B cell (primary cell): ENCODE data around the gene PKMYT1. TPM values are rescaled to one million over a fixed set of nuclear protein-coding genes. Genes with fewer than 3 reads are reported as not detected.

Source experiments
- ATAC-seq: fragments of 200-7000 bp; cut with Tn5 transposase; one replicate; pipeline ENCODE4 v1.10.0; 2021; ENCODE audit warnings: low read depth, mild to moderate bottlenecking, moderate number of reproducible peaks, moderate library complexity
- CTCF ChIA-PET: fragments of 350-600 bp; sonication (Branson Sonifier 250); formaldehyde crosslinking; loops from one replicate; lab custom pipeline; 2021; ENCODE audit warnings: antibody characterized with exemption, inconsistent platforms; lab: Charles Lee
- POLR2A ChIA-PET: fragments of 350-600 bp; sonication (Branson Sonifier 250); formaldehyde crosslinking; loops from one replicate; lab custom pipeline; 2021; ENCODE audit warnings: antibody characterized with exemption; lab: Charles Lee
- DNase-seq: peaks from one replicate; pipeline ENCODE4 v3.0.0; 2013
- H2AFZ ChIP-seq: 2 replicates; pipeline ENCODE4 v1.6.1; 2012; ENCODE audit warnings: mild to moderate bottlenecking, low read depth, low read length; ENCODE audit not compliant: insufficient read depth, poor library complexity, severe bottlenecking
- H3K27ac ChIP-seq, 2 donors: 1 replicate in 1 of 2; 2 replicates in 1 of 2; pipeline ENCODE4 v1.5.1; 2012 to 2013; ENCODE audit warnings: low read length in 2 of 2, mild to moderate bottlenecking in 2 of 2, moderate library complexity in 1 of 2
- H3K27me3 ChIP-seq, 4 experiments: fragments of 200-600 bp in 1 of 4; sonication (generic) in 1 of 4; replicated peaks in 1 of 4; 1 replicate in 2 of 4; 2 replicates in 2 of 4; pipeline versions ENCODE4 v1.6.1 to v1.7.0; 2013 to 2016; ENCODE audit warnings: low read length in 3 of 4, mild to moderate bottlenecking in 2 of 4, mixed read lengths in 1 of 4, moderate library complexity in 1 of 4; ENCODE audit not compliant: insufficient read depth in 4 of 4, control insufficient read depth in 3 of 4; ENCODE audit errors: control extremely low read depth in 1 of 4
- H3K36me3 ChIP-seq, 2 experiments: replicated peaks in 1 of 2; 1 replicate in 1 of 2; 2 replicates in 1 of 2; pipeline versions ENCODE4 v1.6.1 to v1.7.1; 2013; ENCODE audit warnings: low read length in 1 of 2; ENCODE audit not compliant: insufficient read depth in 2 of 2, control insufficient read depth in 1 of 2; ENCODE audit errors: control extremely low read depth in 1 of 2, extremely low read depth in 1 of 2
- H3K4me1 ChIP-seq, 2 donors: fragments of 200-600 bp in 1 of 2; sonication (generic) in 1 of 2; 1 replicate in 1 of 2; 2 replicates in 1 of 2; pipeline versions ENCODE4 v1.5.1 to v1.6.1; 2013 to 2017; ENCODE audit warnings: low read length in 2 of 2; ENCODE audit not compliant: control insufficient read depth in 2 of 2, insufficient read depth in 2 of 2
- H3K4me2 ChIP-seq: replicated peaks from 2 replicates; pipeline ENCODE3; 2012; ENCODE audit warnings: mild to moderate bottlenecking, low read depth, low read length; ENCODE audit not compliant: poor library complexity, severe bottlenecking
- H3K4me3 ChIP-seq, 5 experiments: fragments of 200-600 bp in 1 of 5; sonication (generic) in 1 of 5; 1 replicate in 3 of 5; 2 replicates in 2 of 5; pipeline versions ENCODE4 v1.5.1 to v1.7.0; 2011 to 2016; ENCODE audit warnings: low read length in 4 of 5, mild to moderate bottlenecking in 4 of 5, low read depth in 2 of 5, control low read depth in 1 of 5, moderate library complexity in 1 of 5; ENCODE audit not compliant: insufficient read depth in 1 of 5; ENCODE audit errors: control extremely low read depth in 1 of 5, extremely low read depth in 1 of 5
- H3K79me2 ChIP-seq: fragments of 200-600 bp; sonication (generic); one replicate; pipeline ENCODE4 v1.6.0; 2016; ENCODE audit warnings: low read length; ENCODE audit not compliant: control insufficient read depth, insufficient read depth
- H3K9ac ChIP-seq: fragments of 200-600 bp; sonication (generic); 2 replicates; pipeline ENCODE4 v1.6.1; 2017; ENCODE audit warnings: mild to moderate bottlenecking, low read length, moderate library complexity
- H3K9me3 ChIP-seq, 3 donors: one replicate each; pipeline versions ENCODE4 v1.6.1 to v1.7.1; 2013; ENCODE audit warnings: low read length in 2 of 3; ENCODE audit not compliant: control insufficient read depth in 2 of 3, insufficient read depth in 1 of 3; ENCODE audit errors: control extremely low read depth in 1 of 3
- H4K20me1 ChIP-seq: 2 replicates; pipeline ENCODE4 v1.6.0; 2012; ENCODE audit warnings: mild to moderate bottlenecking, low read length; ENCODE audit not compliant: insufficient read depth, control insufficient read depth, poor library complexity, severe bottlenecking
- H3K27ac Mint-ChIP-seq: one replicate; pipeline ENCODE4 v1.8.0; 2021; ENCODE audit warnings: mixed read lengths
- H3K27me3 Mint-ChIP-seq: one replicate; pipeline ENCODE4 v1.8.0; 2021; ENCODE audit warnings: mixed read lengths
- H3K4me1 Mint-ChIP-seq: one replicate; pipeline ENCODE4 v1.8.0; 2021; ENCODE audit warnings: mixed read lengths
- H3K4me3 Mint-ChIP-seq: one replicate; pipeline ENCODE4 v1.8.0; 2021; ENCODE audit warnings: mixed read lengths
- H3K9me3 Mint-ChIP-seq: one replicate; pipeline ENCODE4 v1.8.0; 2022; ENCODE audit warnings: mixed read lengths; ENCODE audit not compliant: insufficient read depth
- CTCF ChIP-seq: fragments of 200-600 bp; IDR thresholded peaks from one replicate; pipeline ENCODE4 v1.8.0; 2022; ENCODE audit warnings: antibody characterized with exemption, mild to moderate bottlenecking
- EZH2 ChIP-seq: IDR thresholded peaks from 2 replicates; pipeline ENCODE4 v1.6.1; 2012; ENCODE audit warnings: borderline replicate concordance, low read depth, mild to moderate bottlenecking, moderate library complexity, low read length; ENCODE audit not compliant: insufficient read depth, poor library complexity, severe bottlenecking
- WGBS: methylation state at CpG from one replicate; pipeline ENCODE4 v1.1.5; 2013; ENCODE audit warnings: missing lambda C conversion rate; ENCODE audit not compliant: insufficient coverage; 5-methylcytosine and 5-hydroxymethylcytosine counted together
- intact Hi-C: fragments of 100-400 bp; cut with micrococcal nuclease; formaldehyde crosslinking; loops from one replicate; pipeline ENCODE4 v1.10.0; 2022
- polyA plus RNA-seq: library from polyadenylated mRNA; depleted of rRNA; stranded (reverse); fragments of >200 nt; gene quantifications from 2 replicates; pipeline ENCODE4 v1.2.3, GENCODE V29; 2012
- total RNA-seq, 2 donors: library from RNA; stranded (reverse); fragments of 120-200 nt in 1 of 2; gene quantifications; 1 replicate in 1 of 2; 2 replicates in 1 of 2; pipeline versions ENCODE4 v1.2.3 to v1.2.4, GENCODE V29; 2013 to 2022

PKMYT1 gene
- total and polyA plus RNA-seq, 2 donors (not counting 1 experiment from before 2014, with no cell fraction given): 0.67 to 2.6 TPM

DNA sequence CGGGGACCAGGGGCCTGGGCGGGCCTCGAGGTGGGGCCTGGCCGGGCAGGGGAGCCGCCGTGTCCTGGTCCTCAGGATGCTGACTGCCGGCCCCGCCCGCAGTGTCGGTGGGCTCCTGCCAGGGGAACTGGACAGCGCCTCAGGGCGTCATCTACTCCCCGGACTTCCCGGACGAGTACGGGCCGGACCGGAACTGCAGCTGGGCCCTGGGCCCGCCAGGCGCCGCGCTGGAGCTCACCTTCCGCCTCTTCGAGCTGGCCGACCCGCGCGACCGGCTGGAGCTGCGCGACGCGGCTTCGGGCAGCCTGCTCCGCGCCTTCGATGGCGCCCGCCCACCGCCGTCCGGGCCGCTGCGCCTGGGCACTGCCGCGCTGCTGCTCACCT, 13.4 kb downstream of the PKMYT1 start:
- H3K4me3 Mint-ChIP-seq: no peak overlapping the region
- peaks cover 13% of the 10 kb centered on the region for H3K27me3 Mint-ChIP-seq

More for the DNA sequence above, 13.4 kb downstream of the PKMYT1 start:
- H3K4me1 ChIP-seq: peaks cover 74 to 76% of the 10 kb centered on the region in 2 donors
- no peaks in the 10 kb centered on the region for H3K36me3 ChIP-seq
- intact Hi-C loops: loop anchor here (5.0 kb wide), 1 partner anchor 56 kb away; the partner anchor contains the start of genes HCFC1R1, THOC6 and TNFRSF12A
- H3K9me3 Mint-ChIP-seq: no peaks in the 10 kb centered on the region
- DNase-seq (peak; percentile 62), ATAC-seq (no peak)
- peaks cover 34% of the 10 kb centered on the region for H4K20me1 ChIP-seq
- ChIA-PET CTCF (interaction anchor here (1.3 to 2.3 kb wide), 3 partner anchors 10 to 61 kb away, joined by 4 to 7 read pairs (median 5); no protein-coding TSS in a partner anchor), POLR2A (interaction anchor here (0.6 to 2.0 kb wide), 2 partner anchors 14 to 434 kb away, joined by 10 read pairs; partner anchors contain the start of gene PKMYT1)
- H3K27ac ChIP-seq: no peak overlapping the region
- no peaks in the 10 kb centered on the region for H3K79me2 ChIP-seq
- H2AFZ ChIP-seq: peak overlapping the region; percentile 49
- peak overlapping the region; percentile 35 for H3K9ac ChIP-seq
- H3K4me2 ChIP-seq: peak overlapping the region; percentile 99
- peaks cover 0 to 28% (median 0%) of the 10 kb centered on the region in 3 donors for H3K9me3 ChIP-seq
- TF ChIP-seq EZH2 (no peak), CTCF (no peak)
- peaks cover 37% of the 10 kb centered on the region for H3K4me1 Mint-ChIP-seq
- peaks cover 0 to 66% (median 20%) of the 10 kb centered on the region in 4 experiments for H3K27me3 ChIP-seq
- peak overlapping the region in 2 of 5 experiments; percentile 29 to 37 for H3K4me3 ChIP-seq
- WGBS: 10% methylated on average over 46 of the region's 46 CpGs
- no peak overlapping the region for H3K27ac Mint-ChIP-seq
